Hepatocyte (in vitro differentiated cells): ENCODE data around the gene LMAN2L. TPM values are rescaled to one million over a fixed set of nuclear protein-coding genes. Genes with fewer than 3 reads are reported as not detected.

Source experiments
- DNase-seq: peaks from one replicate; pipeline ENCODE4 v3.0.0-alpha.2; 2016; ENCODE audit warnings: low spot score
- H2AFZ ChIP-seq: fragments of 200-600 bp; sonication (generic); 2 replicates; pipeline ENCODE4 v1.6.0; 2016; ENCODE audit warnings: antibody characterized with exemption, mild to moderate bottlenecking
- H3K27ac ChIP-seq: fragments of 200-600 bp; sonication (generic); 2 replicates; pipeline ENCODE4 v1.5.1; 2016; ENCODE audit warnings: mild to moderate bottlenecking
- H3K27me3 ChIP-seq: fragments of 200-600 bp; sonication (generic); 2 replicates; pipeline ENCODE4 v1.6.1; 2016
- H3K36me3 ChIP-seq: fragments of 200-600 bp; sonication (generic); replicated peaks from 2 replicates; pipeline ENCODE4 v1.5.1; 2016; ENCODE audit warnings: low read depth; ENCODE audit not compliant: insufficient read depth
- H3K4me1 ChIP-seq: fragments of 200-600 bp; sonication (generic); 2 replicates; pipeline ENCODE4 v1.5.1; 2016; ENCODE audit warnings: mild to moderate bottlenecking, moderate library complexity; ENCODE audit not compliant: insufficient read depth
- H3K4me2 ChIP-seq: fragments of 200-600 bp; sonication (generic); 2 replicates; pipeline ENCODE4 v1.6.0; 2016
- H3K4me3 ChIP-seq: fragments of 200-600 bp; sonication (generic); 2 replicates; pipeline ENCODE4 v1.5.1; 2016; ENCODE audit warnings: mild to moderate bottlenecking
- H3K79me2 ChIP-seq: fragments of 200-600 bp; sonication (generic); 2 replicates; pipeline ENCODE4 v1.6.0; 2017; ENCODE audit warnings: mild to moderate bottlenecking
- H3K9me2 ChIP-seq: fragments of 200-600 bp; sonication (generic); replicated peaks from 2 replicates; pipeline ENCODE4 v1.6.0; 2017; ENCODE audit warnings: mild to moderate bottlenecking; ENCODE audit not compliant: insufficient read depth
- H3K9me3 ChIP-seq: fragments of 200-600 bp; sonication (generic); 2 replicates; pipeline ENCODE4 v1.5.1; 2016; ENCODE audit warnings: low read depth, mild to moderate bottlenecking
- H4K20me1 ChIP-seq: fragments of 200-600 bp; sonication (generic); 2 replicates; pipeline ENCODE4 v1.6.0; 2016; ENCODE audit warnings: mild to moderate bottlenecking; ENCODE audit not compliant: insufficient read depth, poor library complexity, severe bottlenecking
- CTCF ChIP-seq: fragments of 200-600 bp; sonication (generic); IDR thresholded peaks from 2 replicates; pipeline ENCODE4 v1.5.1; 2016; ENCODE audit warnings: antibody characterized with exemption, mild to moderate bottlenecking; ENCODE audit not compliant: poor library complexity
- EZH2 ChIP-seq: fragments of 200-600 bp; sonication (generic); IDR thresholded peaks from 2 replicates; pipeline ENCODE4 v1.6.1; 2016; ENCODE audit warnings: antibody characterized with exemption, mild to moderate bottlenecking, borderline replicate concordance
- EZH2phosphoT487 ChIP-seq: fragments of 200-600 bp; sonication (generic); IDR thresholded peaks from one replicate; pipeline ENCODE4 v1.6.1; 2018; ENCODE audit warnings: antibody characterized with exemption, mild to moderate bottlenecking, low read depth, moderate library complexity; ENCODE audit not compliant: unreplicated experiment, severe bottlenecking
- WGBS: methylation state at CpG from one replicate; pipeline ENCODE4 v1.1.6; 2016; ENCODE audit warnings: low lambda C conversion rate; ENCODE audit errors: missing lambda C conversion rate; 5-methylcytosine and 5-hydroxymethylcytosine counted together
- polyA plus RNA-seq: library from polyadenylated mRNA; unstranded; fragments of >200 nt; fragmentation: Nextera tagmentation; extraction: Ambion mirVana; gene quantifications from 2 replicates; pipeline ENCODE4 v1.2.1, GENCODE V29; 2016
- total RNA-seq: library from RNA; depleted of rRNA; stranded (reverse); fragments of >200 nt; gene quantifications from 2 replicates; pipeline ENCODE4 v1.2.3, GENCODE V29; 2014

Gene LMAN2L
- total and polyA plus RNA-seq, 2 experiments from 2014 or later, result 35.6 to 46.7 TPM

GRCh38 chr2:96739076-96739632 lies 710 bp downstream of the LMAN2L start:
- peak overlapping the region; percentile 77 for H3K4me2 ChIP-seq
- peak overlapping the region; percentile 11 for H3K4me3 ChIP-seq
- no peaks in the 10 kb centered on the region for H4K20me1 ChIP-seq
- H3K9me3 ChIP-seq, result no peaks in the 10 kb centered on the region
- peaks cover 10% of the 10 kb centered on the region for H3K4me1 ChIP-seq
- peak overlapping the region; percentile 61 for H2AFZ ChIP-seq
- peaks cover 36% of the 10 kb centered on the region for H3K79me2 ChIP-seq
- peak overlapping the region; percentile 69 for H3K27ac ChIP-seq
- TF ChIP-seq EZH2, result no peak
- no peaks in the 10 kb centered on the region for H3K27me3 ChIP-seq
- no peaks in the 10 kb centered on the region for H3K9me2 ChIP-seq
- H3K36me3 ChIP-seq, result no peaks in the 10 kb centered on the region
- 19% methylated on average over 4 of the region's 4 CpGs for WGBS
- no peak for DNase-seq

- Histone ChIP-seq H3K9me2 (no peaks in the 10 kb centered on the region), H3K4me2 (peak overlapping the region; percentile 77), H3K79me2 (peaks cover 36% of the 10 kb centered on the region), H3K4me1 (peaks cover 10% of the 10 kb centered on the region), H3K27me3 (no peaks in the 10 kb centered on the region), H2AFZ (no peak overlapping the region), H4K20me1 (no peaks in the 10 kb centered on the region), H3K36me3 (no peaks in the 10 kb centered on the region), H3K27ac (no peak overlapping the region), H3K4me3 (no peak overlapping the region), H3K9me3 (no peaks in the 10 kb centered on the region)
- DNase-seq, result no peak
- WGBS, result 87% methylated on average over 2 of the region's 2 CpGs
- TF ChIP-seq CTCF, result no peak
- TF ChIP-seq EZH2, result no peak
- no peak for TF ChIP-seq EZH2phosphoT487
Measured at GRCh38 chr2:96737831-96738230, 2.0 kb downstream of the LMAN2L start.

GRCh38 chr2:96737251-96737650 lies 2.6 kb downstream of the LMAN2L start:
- no peak overlapping the region for H2AFZ ChIP-seq
- H3K27me3 ChIP-seq, result no peaks in the 10 kb centered on the region
- no peak overlapping the region for H3K4me3 ChIP-seq
- no peak for DNase-seq
- peaks cover 36% of the 10 kb centered on the region for H3K79me2 ChIP-seq
- peaks cover 10% of the 10 kb centered on the region for H3K4me1 ChIP-seq
- H3K36me3 ChIP-seq, result no peaks in the 10 kb centered on the region
- H3K4me2 ChIP-seq, result no peak overlapping the region
- no peak overlapping the region for H3K27ac ChIP-seq
- TF ChIP-seq EZH2phosphoT487, result no peak
- TF ChIP-seq CTCF, result no peak
- no peak for TF ChIP-seq EZH2
- H3K9me2 ChIP-seq, result no peaks in the 10 kb centered on the region
- 75% methylated on average over 2 of the region's 2 CpGs for WGBS
- H4K20me1 ChIP-seq, result no peaks in the 10 kb centered on the region
- H3K9me3 ChIP-seq, result no peaks in the 10 kb centered on the region

- WGBS, result 82% methylated on average over 8 of the region's 8 CpGs
- no peak overlapping the region for H3K27ac ChIP-seq
- H3K4me2 ChIP-seq, result no peak overlapping the region
- H3K4me3 ChIP-seq, result no peak overlapping the region
- TF ChIP-seq CTCF, result no peak
- TF ChIP-seq EZH2, result no peak
- TF ChIP-seq EZH2phosphoT487, result no peak
- H3K36me3 ChIP-seq, result no peaks in the 10 kb centered on the region
- peaks cover 10% of the 10 kb centered on the region for H3K4me1 ChIP-seq
- peaks cover 36% of the 10 kb centered on the region for H3K79me2 ChIP-seq
- H3K27me3 ChIP-seq, result no peaks in the 10 kb centered on the region
- DNase-seq, result no peak
- H3K9me2 ChIP-seq, result no peaks in the 10 kb centered on the region
- no peaks in the 10 kb centered on the region for H4K20me1 ChIP-seq
- no peaks in the 10 kb centered on the region for H3K9me3 ChIP-seq
- H2AFZ ChIP-seq, result no peak overlapping the region
Measured at GRCh38 chr2:96734880-96735583, 4.8 kb downstream of the LMAN2L start.
